Effector memory CD8-positive, alpha-beta T cell (primary cell): Measurements from ENCODE around the gene OR10A3.

Experiments used
- ATAC-seq: fragments of 150-1000 bp; cut with Tn5 transposase; replicated peaks from 2 replicates; pipeline ENCODE4 v1.10.0; 2021; ENCODE audit warnings: mild to moderate bottlenecking, moderate library complexity
- DNase-seq, 3 experiments: peaks; one replicate each; pipeline ENCODE4 v3.0.0; 2021
- H3K27ac Mint-ChIP-seq, 2 donors: one replicate each; pipeline ENCODE4 v1.8.0; 2022; ENCODE audit warnings: mild to moderate bottlenecking in 2 of 2, mixed read lengths in 2 of 2, moderate library complexity in 2 of 2
- H3K27me3 Mint-ChIP-seq, 2 donors: one replicate each; pipeline ENCODE4 v1.8.0; 2022; ENCODE audit warnings: mixed read lengths in 2 of 2
- H3K36me3 Mint-ChIP-seq: one replicate; pipeline ENCODE4 v1.8.0; 2022; ENCODE audit warnings: mild to moderate bottlenecking, moderate library complexity, mixed read lengths; ENCODE audit not compliant: insufficient read depth
- H3K4me1 Mint-ChIP-seq, 2 donors: one replicate each; pipeline ENCODE4 v1.8.0; 2022; ENCODE audit warnings: low read depth in 2 of 2, mixed read lengths in 2 of 2
- H3K4me3 Mint-ChIP-seq, 2 donors: one replicate each; pipeline ENCODE4 v1.8.0; 2022; ENCODE audit warnings: mild to moderate bottlenecking in 2 of 2, mixed read lengths in 2 of 2, moderate library complexity in 2 of 2
- H3K9me3 Mint-ChIP-seq, 2 donors: one replicate each; pipeline ENCODE4 v1.8.0; 2022; ENCODE audit warnings: mixed read lengths in 2 of 2

OR10A3 gene

DNA sequence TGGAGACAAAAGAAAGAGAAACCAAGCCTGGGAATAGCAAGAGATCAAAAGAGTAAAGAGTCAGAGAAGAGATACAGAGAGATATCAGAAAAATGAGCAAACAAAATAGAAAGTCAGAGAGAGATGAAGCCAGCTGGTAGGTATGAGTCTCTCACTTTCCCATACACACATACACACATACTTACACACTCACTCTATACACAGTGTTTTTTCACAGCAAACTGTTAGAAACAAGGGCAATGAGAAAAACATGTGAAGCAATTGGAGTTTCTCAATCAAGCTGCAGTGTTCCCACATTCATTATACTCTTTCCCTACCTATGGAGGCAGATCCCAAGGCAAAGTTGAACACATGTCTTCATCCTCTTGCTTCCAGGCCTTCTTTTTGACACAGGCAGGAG is 26.3 kb upstream of the OR10A3 start:
- H3K36me3 Mint-ChIP-seq: no peaks in the 10 kb centered on the region
- no peaks in the 10 kb centered on the region for H3K9me3 Mint-ChIP-seq
- H3K27me3 Mint-ChIP-seq: peaks cover 36 to 50% of the 10 kb centered on the region in 2 donors
- no peak overlapping the region for H3K27ac Mint-ChIP-seq
- no peak for DNase-seq
- H3K4me3 Mint-ChIP-seq: no peak overlapping the region
- no peak for ATAC-seq
- no peaks in the 10 kb centered on the region for H3K4me1 Mint-ChIP-seq

DNA sequence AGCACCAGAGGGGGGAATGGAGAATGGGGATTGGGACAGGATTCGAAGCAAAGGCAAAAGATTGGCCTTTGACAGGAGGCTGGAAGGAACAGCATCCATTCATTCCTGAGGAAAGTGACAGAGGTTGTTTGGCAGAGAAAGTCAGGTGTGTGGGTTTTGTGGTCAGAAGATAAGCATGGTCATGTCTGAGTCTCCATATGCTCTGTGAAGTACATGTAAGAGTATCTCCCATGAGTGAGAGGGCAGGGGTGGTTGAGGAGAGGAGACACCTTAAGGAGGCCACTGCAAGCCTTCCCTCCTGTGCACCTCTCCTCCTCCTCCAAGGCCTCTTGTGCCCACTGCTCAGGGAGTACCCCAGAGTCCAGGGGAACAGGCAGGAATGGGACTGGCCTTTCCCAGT is 25.6 kb upstream of the OR10A3 start:
- no peak overlapping the region for H3K4me3 Mint-ChIP-seq
- peaks cover 33 to 50% of the 10 kb centered on the region in 2 donors for H3K27me3 Mint-ChIP-seq
- H3K4me1 Mint-ChIP-seq: no peaks in the 10 kb centered on the region
- H3K27ac Mint-ChIP-seq: no peak overlapping the region
- DNase-seq (no peak), ATAC-seq (no peak)
- H3K9me3 Mint-ChIP-seq: no peaks in the 10 kb centered on the region
- no peaks in the 10 kb centered on the region for H3K36me3 Mint-ChIP-seq

DNA sequence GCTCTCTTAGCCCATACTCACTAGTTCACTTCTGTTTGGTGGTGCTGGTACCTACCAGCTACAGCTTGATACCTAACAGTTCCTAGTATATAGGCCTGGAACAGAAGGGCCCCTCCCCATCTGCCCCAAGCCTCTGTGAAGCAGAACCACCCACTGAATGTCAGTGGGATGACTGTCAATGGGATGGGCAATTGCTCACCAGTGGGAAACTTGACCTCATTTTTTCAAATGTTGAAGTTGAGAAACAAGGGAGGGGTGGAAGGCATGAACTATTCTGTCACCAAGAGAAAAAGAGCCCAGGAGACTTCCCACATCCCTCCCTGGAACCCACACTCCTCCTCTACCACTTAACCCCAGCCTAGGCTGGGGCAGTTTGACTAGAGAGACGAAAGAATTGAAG is 23.9 kb upstream of the OR10A3 start, which contains the start of gene NLRP10:
NLRP10 (minus strand) TSS at position 62 of the 400 bp plus-strand sequence. CDS start 1,952 bp downstream, outside the sequence.
- no peak within 1 kb of the TSS for H3K27ac Mint-ChIP-seq
- no peak for DNase-seq
- no peak for ATAC-seq
- no peaks in the 10 kb centered on the region for H3K9me3 Mint-ChIP-seq
- peaks cover 42 to 56% of the 10 kb centered on the region in 2 donors for H3K27me3 Mint-ChIP-seq
- H3K36me3 Mint-ChIP-seq: no peaks in the 10 kb centered on the region
- H3K4me3 Mint-ChIP-seq: no peak within 1 kb of the TSS
- H3K4me1 Mint-ChIP-seq: no peaks in the 10 kb centered on the region

DNA sequence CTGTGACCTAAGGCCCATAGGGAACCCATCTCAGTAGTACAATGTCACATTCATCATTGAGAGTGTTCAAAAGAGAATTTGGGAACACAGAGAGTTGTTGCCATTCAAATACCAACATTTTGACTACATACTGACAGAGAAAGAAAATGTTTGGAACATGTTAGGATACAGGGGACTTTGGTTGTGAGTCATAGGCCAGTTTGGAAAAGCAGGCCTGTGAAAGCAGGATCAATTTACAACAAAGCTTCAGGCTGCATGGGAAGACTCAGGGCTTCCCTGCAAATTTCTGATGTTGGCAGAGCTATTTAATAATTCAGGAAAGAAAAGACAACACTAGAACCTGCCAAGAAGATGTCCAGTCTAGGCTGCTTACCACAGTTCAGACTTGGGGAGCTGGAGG is 23.4 kb upstream of the OR10A3 start:
- peaks cover 42 to 56% of the 10 kb centered on the region in 2 donors for H3K27me3 Mint-ChIP-seq
- no peaks in the 10 kb centered on the region for H3K36me3 Mint-ChIP-seq
- no peak overlapping the region for H3K27ac Mint-ChIP-seq
- no peak for ATAC-seq
- no peak overlapping the region for H3K4me3 Mint-ChIP-seq
- no peaks in the 10 kb centered on the region for H3K4me1 Mint-ChIP-seq
- H3K9me3 Mint-ChIP-seq: no peaks in the 10 kb centered on the region
- no peak for DNase-seq

DNA sequence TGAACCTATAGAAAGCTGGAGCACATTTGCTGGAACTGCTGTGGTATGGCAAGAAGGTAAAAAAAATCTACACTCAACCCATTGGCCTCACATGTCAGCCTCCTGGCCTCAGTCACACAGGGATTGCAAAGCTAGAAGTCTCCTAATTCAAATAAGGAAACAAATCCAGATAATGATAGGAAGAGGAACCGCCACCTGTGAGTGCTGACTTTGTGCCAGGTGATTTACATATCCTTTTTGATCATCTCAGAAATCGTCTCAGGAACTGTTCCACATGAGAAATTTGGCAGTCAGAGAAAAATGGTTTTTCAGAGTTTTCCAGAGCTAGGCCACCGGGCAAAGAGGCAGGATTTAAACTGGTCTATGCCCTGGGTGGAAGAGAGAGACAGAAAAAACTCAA is 22.8 kb upstream of the OR10A3 start:
- no peaks in the 10 kb centered on the region for H3K36me3 Mint-ChIP-seq
- no peak overlapping the region for H3K27ac Mint-ChIP-seq
- H3K4me1 Mint-ChIP-seq: no peaks in the 10 kb centered on the region
- peaks cover 42 to 61% of the 10 kb centered on the region in 2 donors for H3K27me3 Mint-ChIP-seq
- ATAC-seq: no peak
- no peaks in the 10 kb centered on the region for H3K9me3 Mint-ChIP-seq
- H3K4me3 Mint-ChIP-seq: no peak overlapping the region
- no peak for DNase-seq

DNA sequence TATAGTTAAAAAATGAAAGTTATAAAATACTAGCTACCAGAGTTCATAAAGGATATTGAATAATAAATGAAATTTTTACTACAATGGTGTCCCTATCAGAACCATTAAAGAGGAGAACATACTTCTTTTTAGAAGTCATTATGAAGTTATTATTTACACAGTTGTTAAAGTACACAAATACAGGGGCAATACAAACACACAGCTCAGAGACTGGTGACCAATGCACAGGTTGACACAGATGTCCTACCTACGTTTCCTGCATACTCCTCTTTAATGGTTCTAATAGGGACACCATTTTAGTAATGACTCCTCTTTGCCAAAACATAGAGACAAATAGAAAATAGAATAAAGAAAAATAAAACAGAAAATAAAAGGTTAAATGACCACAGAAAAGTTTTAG is 13.7 kb upstream of the OR10A3 start:
- no peaks in the 10 kb centered on the region for H3K9me3 Mint-ChIP-seq
- DNase-seq: no peak
- peaks cover 17 to 43% of the 10 kb centered on the region in 2 donors for H3K27me3 Mint-ChIP-seq
- H3K27ac Mint-ChIP-seq: no peak overlapping the region
- H3K4me1 Mint-ChIP-seq: no peaks in the 10 kb centered on the region
- no peak for ATAC-seq
- H3K36me3 Mint-ChIP-seq: no peaks in the 10 kb centered on the region
- no peak overlapping the region for H3K4me3 Mint-ChIP-seq

DNA sequence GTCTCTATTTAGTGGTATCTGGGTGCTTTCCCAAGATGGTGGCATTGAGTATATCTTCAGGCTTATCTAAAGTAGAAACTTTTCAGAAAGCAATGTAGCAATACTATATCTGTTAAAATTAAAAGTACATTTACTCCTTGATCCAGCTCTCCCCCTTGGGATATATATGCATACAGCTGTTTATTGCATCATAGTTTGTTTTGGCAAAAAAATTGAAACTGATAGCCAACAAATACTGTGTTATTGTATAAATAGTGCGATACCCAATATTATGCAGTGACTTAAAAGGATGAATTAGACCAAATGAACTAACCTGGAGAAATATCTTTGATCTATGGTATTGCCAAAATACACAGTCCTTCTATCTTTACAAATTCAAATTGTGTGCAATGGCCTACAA is 8.4 kb upstream of the OR10A3 start:
- H3K4me3 Mint-ChIP-seq: no peak overlapping the region
- no peak overlapping the region for H3K27ac Mint-ChIP-seq
- H3K4me1 Mint-ChIP-seq: no peaks in the 10 kb centered on the region
- no peak for DNase-seq
- no peak for ATAC-seq
- no peaks in the 10 kb centered on the region for H3K36me3 Mint-ChIP-seq
- no peaks in the 10 kb centered on the region for H3K9me3 Mint-ChIP-seq
- peaks cover 25 to 31% of the 10 kb centered on the region in 2 donors for H3K27me3 Mint-ChIP-seq

DNA sequence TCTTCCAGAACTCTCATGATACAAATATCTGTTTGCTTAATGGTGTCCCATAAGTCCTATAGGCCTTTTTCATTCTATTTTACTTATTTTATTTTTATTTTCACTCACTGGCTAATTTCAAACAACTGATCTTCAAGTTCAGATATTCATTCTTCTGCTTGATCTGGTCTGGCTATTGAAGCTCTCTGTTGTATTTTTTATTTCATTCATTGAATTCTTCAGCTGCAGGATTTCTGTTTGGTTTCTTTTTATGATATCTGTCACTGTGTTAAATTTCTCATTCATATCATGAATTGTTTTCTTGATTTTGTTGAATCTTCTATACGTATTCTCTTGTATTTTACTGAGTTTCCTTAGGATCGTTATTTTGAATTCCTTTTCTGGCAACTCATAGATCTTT is 2.6 kb upstream of the OR10A3 start:
- H3K27me3 Mint-ChIP-seq: peaks cover 25 to 29% of the 10 kb centered on the region in 2 donors
- no peak overlapping the region for H3K4me3 Mint-ChIP-seq
- DNase-seq (no peak), ATAC-seq (no peak)
- H3K36me3 Mint-ChIP-seq: no peaks in the 10 kb centered on the region
- peaks cover 5 to 15% of the 10 kb centered on the region in 2 donors for H3K9me3 Mint-ChIP-seq
- no peak overlapping the region for H3K27ac Mint-ChIP-seq
- H3K4me1 Mint-ChIP-seq: no peaks in the 10 kb centered on the region

DNA sequence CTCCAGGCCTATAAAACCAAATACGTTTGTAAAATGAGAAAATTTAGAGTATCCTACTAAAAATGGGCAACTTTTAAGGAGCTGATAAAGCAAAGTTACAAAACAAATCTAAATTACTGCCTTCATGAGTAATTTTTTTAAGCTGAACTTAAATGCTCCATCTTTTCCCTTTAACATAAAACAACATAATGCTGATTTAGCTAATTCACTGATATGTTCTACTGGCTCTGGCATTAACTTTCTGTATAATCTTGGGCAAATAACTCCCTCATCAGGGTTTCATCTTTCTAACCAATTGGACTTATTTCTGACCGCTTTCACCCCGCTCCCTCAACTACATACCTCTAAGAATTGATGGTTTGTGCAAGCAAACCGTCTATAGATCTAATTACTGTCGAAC is 362 bp downstream of the OR10A3 start:
- peaks cover 32 to 40% of the 10 kb centered on the region in 2 donors for H3K27me3 Mint-ChIP-seq
- no peak for DNase-seq
- no peak overlapping the region for H3K4me3 Mint-ChIP-seq
- ATAC-seq: no peak
- H3K27ac Mint-ChIP-seq: no peak overlapping the region
- H3K4me1 Mint-ChIP-seq: no peaks in the 10 kb centered on the region
- peaks cover 5 to 15% of the 10 kb centered on the region in 2 donors for H3K9me3 Mint-ChIP-seq
- no peaks in the 10 kb centered on the region for H3K36me3 Mint-ChIP-seq

DNA sequence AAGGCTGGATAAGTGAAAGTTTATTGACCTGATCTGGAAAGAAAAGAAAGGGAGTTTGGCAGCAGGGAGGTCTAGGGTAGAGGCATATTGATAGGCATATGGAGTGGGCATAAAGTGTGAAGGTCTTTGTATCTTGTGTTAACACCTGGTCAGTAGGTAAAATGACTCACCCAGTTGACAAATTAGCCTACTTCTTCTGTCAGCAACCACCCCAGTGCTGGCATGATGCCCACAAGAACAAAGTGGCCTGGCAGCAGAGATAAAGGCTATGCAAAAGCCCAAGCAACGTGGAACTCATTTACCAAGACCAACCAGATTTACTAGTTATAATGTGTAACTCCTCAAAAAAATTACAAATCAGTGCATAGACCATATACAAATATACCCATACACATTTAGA is 4.9 kb downstream of the OR10A3 start:
- ATAC-seq (no peak), DNase-seq (no peak)
- Mint-ChIP-seq H3K4me3 (no peak overlapping the region), H3K27me3 (peaks cover 62 to 63% of the 10 kb centered on the region in 2 donors), H3K36me3 (no peaks in the 10 kb centered on the region), H3K27ac (no peak overlapping the region), H3K4me1 (no peaks in the 10 kb centered on the region), H3K9me3 (peaks cover 0 to 2% of the 10 kb centered on the region in 2 donors)

DNA sequence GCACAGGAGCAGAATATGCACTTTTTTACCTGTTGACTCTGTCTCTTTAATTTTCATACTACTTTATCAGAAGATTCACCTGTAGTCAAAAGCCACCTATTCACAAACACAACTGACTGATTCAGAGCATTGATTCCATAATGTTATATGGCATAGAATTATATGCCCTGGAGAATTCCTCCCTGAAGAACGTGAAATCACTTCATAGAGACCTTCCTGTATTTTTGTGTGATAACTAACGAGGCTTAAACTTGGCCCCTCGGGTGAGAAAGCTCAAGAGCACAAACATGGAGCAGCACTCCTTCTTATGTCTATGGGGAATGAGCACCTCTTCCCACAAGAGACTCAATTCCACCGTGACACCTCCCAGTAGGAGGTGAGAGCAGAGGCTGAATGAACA is 10.3 kb downstream of the OR10A3 start, which contains the start of gene OR10A6:
OR10A6 (minus strand) TSS at position 101 of the 400 bp plus-strand sequence. CDS start 2,606 bp downstream, outside the sequence.
- Mint-ChIP-seq H3K9me3 (no peaks in the 10 kb centered on the region), H3K36me3 (no peaks in the 10 kb centered on the region), H3K4me1 (no peaks in the 10 kb centered on the region), H3K27ac (no peak within 1 kb of the TSS), H3K4me3 (no peak within 1 kb of the TSS), H3K27me3 (peaks cover 49 to 73% of the 10 kb centered on the region in 2 donors)
- DNase-seq: no peak
- ATAC-seq: no peak

DNA sequence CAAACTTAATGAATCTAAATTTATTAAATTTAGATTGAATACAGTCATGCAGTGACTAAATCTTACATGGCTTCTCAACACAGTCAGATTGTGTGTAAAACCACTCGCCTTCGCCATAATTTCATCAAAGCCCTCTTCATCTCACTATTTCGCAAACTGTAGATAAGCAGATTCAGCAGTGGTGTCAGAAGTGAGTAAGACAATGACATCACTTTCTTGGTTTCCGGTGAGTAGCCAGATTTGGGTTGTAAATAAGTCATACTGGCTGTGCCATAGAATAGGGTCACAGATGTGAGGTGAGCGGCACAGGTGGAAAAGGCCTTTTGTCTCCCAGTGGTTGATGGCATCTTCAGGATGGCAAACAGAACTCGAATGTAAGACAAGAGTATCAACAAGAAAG is 13.9 kb downstream of the OR10A3 start:
- Mint-ChIP-seq H3K36me3 (no peaks in the 10 kb centered on the region), H3K27ac (no peak overlapping the region), H3K4me1 (no peaks in the 10 kb centered on the region), H3K27me3 (peaks cover 26 to 65% of the 10 kb centered on the region in 2 donors), H3K4me3 (no peak overlapping the region), H3K9me3 (no peaks in the 10 kb centered on the region)
- DNase-seq: no peak
- ATAC-seq: no peak

DNA sequence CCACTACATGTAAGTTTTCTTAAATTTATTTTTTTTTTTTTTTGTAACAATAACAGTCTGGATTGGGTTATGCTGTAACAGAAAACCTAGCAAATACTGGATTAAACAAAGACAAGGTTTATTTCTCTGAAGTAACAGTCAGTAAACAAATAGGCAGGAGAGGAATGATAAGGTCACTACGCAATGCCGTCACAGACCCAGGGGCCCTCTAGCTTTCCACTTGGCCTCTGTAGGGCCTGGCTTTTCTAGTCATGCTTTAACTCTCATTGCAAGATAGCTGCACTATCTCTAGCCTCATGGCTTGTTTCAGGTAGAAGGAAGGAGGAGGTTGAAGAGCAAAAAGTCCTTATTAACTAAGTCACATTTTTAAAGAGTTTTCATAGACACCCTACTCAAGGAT is 17.0 kb downstream of the OR10A3 start:
- no peaks in the 10 kb centered on the region for H3K4me1 Mint-ChIP-seq
- no peak overlapping the region for H3K4me3 Mint-ChIP-seq
- H3K27ac Mint-ChIP-seq: no peak overlapping the region
- H3K36me3 Mint-ChIP-seq: no peaks in the 10 kb centered on the region
- H3K27me3 Mint-ChIP-seq: peaks cover 12 to 38% of the 10 kb centered on the region in 2 donors
- no peaks in the 10 kb centered on the region for H3K9me3 Mint-ChIP-seq
- DNase-seq (no peak), ATAC-seq (no peak)

DNA sequence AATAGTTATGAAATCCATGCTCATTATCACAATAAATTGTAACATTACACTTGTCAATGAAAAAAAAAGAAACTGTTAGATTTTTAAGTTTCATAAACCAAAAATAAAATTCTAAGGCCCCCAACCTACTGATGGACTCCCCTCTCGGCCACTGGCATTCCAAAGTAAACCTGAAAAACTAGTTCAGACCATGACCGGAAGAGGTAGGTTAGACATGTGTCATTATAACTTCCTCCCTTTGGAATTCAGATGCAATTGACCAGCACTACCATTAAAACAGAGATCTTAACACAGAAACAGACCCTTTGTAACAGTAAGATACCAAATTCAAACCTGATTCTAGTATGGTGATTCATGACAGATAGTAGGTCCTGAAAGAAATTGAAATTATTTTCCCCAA is 23.4 kb downstream of the OR10A3 start:
- H3K9me3 Mint-ChIP-seq: no peaks in the 10 kb centered on the region
- ATAC-seq (no peak), DNase-seq (no peak)
- no peaks in the 10 kb centered on the region for H3K4me1 Mint-ChIP-seq
- peaks cover 35 to 44% of the 10 kb centered on the region in 2 donors for H3K27me3 Mint-ChIP-seq
- no peak overlapping the region for H3K27ac Mint-ChIP-seq
- H3K36me3 Mint-ChIP-seq: no peaks in the 10 kb centered on the region
- no peak overlapping the region for H3K4me3 Mint-ChIP-seq

DNA sequence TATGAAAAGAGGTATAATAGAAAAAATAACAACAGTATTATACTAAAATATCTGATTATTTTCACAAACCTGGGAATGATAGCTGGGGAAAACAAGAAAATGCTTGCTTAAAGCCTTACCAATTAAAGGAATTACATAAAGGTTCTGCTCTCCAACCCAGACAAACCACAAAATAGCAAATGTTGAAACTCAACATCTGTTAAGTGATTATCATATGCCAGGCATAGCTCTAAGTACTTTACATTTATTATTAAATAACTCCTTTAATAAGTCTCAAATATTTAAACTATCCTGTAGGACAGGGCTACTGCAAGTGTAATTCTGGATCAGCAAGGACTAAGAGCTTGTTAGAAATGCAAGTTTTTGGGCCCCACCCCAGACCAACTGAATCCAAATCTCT is 30.5 kb downstream of the OR10A3 start:
- Mint-ChIP-seq H3K27ac (no peak overlapping the region), H3K9me3 (no peaks in the 10 kb centered on the region), H3K4me3 (no peak overlapping the region), H3K36me3 (no peaks in the 10 kb centered on the region), H3K4me1 (no peaks in the 10 kb centered on the region), H3K27me3 (peaks cover 37 to 54% of the 10 kb centered on the region in 2 donors)
- DNase-seq (no peak), ATAC-seq (no peak)
